ENCODE data around the gene MAP1S.

- TF ChIP-seq ZNF274 (IDR thresholded peaks at IDR 0.05; ENCODE audit: low read depth, low read length) (no peak), YY1 (IDR thresholded peaks at IDR 0.05; ENCODE audit: insufficient read depth, insufficient read length) (no peak), SUZ12 (IDR thresholded peaks at IDR 0.05; ENCODE audit: extremely low read depth, insufficient read depth, insufficient read length) (no peak)
Measured at GRCh38 chr19:17755977-17756670, 36.8 kb downstream of the MAP1S start.
